ENCODE data around the gene GNG14.

The GNG14 gene

GRCh38 chr19:12655546-12655945 is 32.3 kb upstream of the GNG14 start:
- POLR2A ChIA-PET, result interaction anchor here (1.2 kb wide), 1 partner anchor 11 kb away, joined by 4 read pairs; the partner anchor contains the start of genes MAN2B1 and WDR83
- CTCF ChIA-PET, result no interaction called here

GRCh38 chr19:12656899-12657571 is 30.8 kb upstream of the GNG14 start:
- ChIA-PET POLR2A (no interaction called here), CTCF (no interaction called here)
- TF ChIP-seq SUZ12 (IDR thresholded peaks at IDR 0.05) (no peak), TARDBP (IDR thresholded peaks at IDR 0.05) (no peak), ZNF384 (IDR thresholded peaks at IDR 0.05) (no peak), LEF1 (IDR thresholded peaks at IDR 0.05; ENCODE audit: borderline replicate concordance) (no peak), PKNOX1 (IDR thresholded peaks at IDR 0.05) (no peak), FOXA1 (IDR thresholded peaks at IDR 0.05) (no peak), ARNT (IDR thresholded peaks at IDR 0.05) (no peak), CTBP1 (IDR thresholded peaks at IDR 0.05; ENCODE audit: borderline replicate concordance) (no peak), L3MBTL2 (conservative IDR thresholded peaks at IDR 0.05) (no peak), FOXM1 (IDR thresholded peaks at IDR 0.05; ENCODE audit: borderline replicate concordance) (no peak)
- DNase-seq (ENCODE audit: extremely low spot score), result peak; percentile 47

More at GRCh38 chr19:12655546-12655945, 32.3 kb upstream of the GNG14 start:
- no peak for DNase-seq (ENCODE audit: extremely low spot score)
- TF ChIP-seq CTBP1 (IDR thresholded peaks at IDR 0.05; ENCODE audit: borderline replicate concordance) (no peak), ARNT (IDR thresholded peaks at IDR 0.05) (no peak), L3MBTL2 (conservative IDR thresholded peaks at IDR 0.05) (no peak), LEF1 (IDR thresholded peaks at IDR 0.05; ENCODE audit: borderline replicate concordance) (no peak), FOXA1 (IDR thresholded peaks at IDR 0.05) (no peak), SP1 (IDR thresholded peaks at IDR 0.05) (no peak), PKNOX1 (IDR thresholded peaks at IDR 0.05) (no peak), NFRKB (IDR thresholded peaks at IDR 0.05) (no peak), FOXK2 (IDR thresholded peaks at IDR 0.05) (no peak), FOXM1 (IDR thresholded peaks at IDR 0.05; ENCODE audit: borderline replicate concordance) (no peak), SUZ12 (IDR thresholded peaks at IDR 0.05) (no peak), BHLHE40 (IDR thresholded peaks at IDR 0.05; ENCODE audit: borderline replicate concordance) (no peak), HDGF (IDR thresholded peaks at IDR 0.05; ENCODE audit: borderline replicate concordance) (no peak), ZNF384 (IDR thresholded peaks at IDR 0.05) (no peak), ELF4 (IDR thresholded peaks at IDR 0.05) (no peak), TARDBP (IDR thresholded peaks at IDR 0.05) (no peak)

- TF ChIP-seq NFRKB (IDR thresholded peaks at IDR 0.05), result no peak
- CTCF ChIA-PET, result no interaction called here
- DNase-seq (ENCODE audit: extremely low spot score), result no peak
- POLR2A ChIA-PET, result no interaction called here
Observed at GRCh38 chr19:12657966-12658365, 29.8 kb upstream of the GNG14 start.

GRCh38 chr19:12660980-12661379 is 26.8 kb upstream of the GNG14 start:
- no peak for DNase-seq (ENCODE audit: extremely low spot score)
- ChIA-PET POLR2A (no interaction called here), CTCF (no interaction called here)
- TF ChIP-seq BHLHE40 (IDR thresholded peaks at IDR 0.05; ENCODE audit: borderline replicate concordance) (no peak), LEF1 (IDR thresholded peaks at IDR 0.05; ENCODE audit: borderline replicate concordance) (no peak), PKNOX1 (IDR thresholded peaks at IDR 0.05) (no peak), FOXA1 (IDR thresholded peaks at IDR 0.05) (no peak), ELF4 (IDR thresholded peaks at IDR 0.05) (no peak), SUZ12 (IDR thresholded peaks at IDR 0.05) (no peak), SP1 (IDR thresholded peaks at IDR 0.05) (no peak), FOXM1 (IDR thresholded peaks at IDR 0.05; ENCODE audit: borderline replicate concordance) (no peak), FOXK2 (IDR thresholded peaks at IDR 0.05) (no peak), CTBP1 (IDR thresholded peaks at IDR 0.05; ENCODE audit: borderline replicate concordance) (no peak), L3MBTL2 (conservative IDR thresholded peaks at IDR 0.05) (no peak), HDGF (IDR thresholded peaks at IDR 0.05; ENCODE audit: borderline replicate concordance) (no peak), ZNF384 (IDR thresholded peaks at IDR 0.05) (no peak), ARNT (IDR thresholded peaks at IDR 0.05) (no peak), NFRKB (IDR thresholded peaks at IDR 0.05) (no peak), TARDBP (IDR thresholded peaks at IDR 0.05) (no peak)

GRCh38 chr19:12664406-12665280 is 23.2 kb upstream of the GNG14 start:
- ChIA-PET POLR2A (interaction anchor here (0.6 kb wide), 1 partner anchor 54 kb away, joined by 3 read pairs; the partner anchor contains the start of genes ZNF490 and ZNF791), CTCF (no interaction called here)
- DNase-seq (ENCODE audit: extremely low spot score), result peak; percentile 51
- TF ChIP-seq CTBP1 (IDR thresholded peaks at IDR 0.05; ENCODE audit: borderline replicate concordance) (no peak), FOXA1 (IDR thresholded peaks at IDR 0.05) (no peak), PKNOX1 (IDR thresholded peaks at IDR 0.05) (no peak), ELF4 (IDR thresholded peaks at IDR 0.05) (no peak), NFRKB (IDR thresholded peaks at IDR 0.05) (no peak), TARDBP (IDR thresholded peaks at IDR 0.05) (no peak), ZNF384 (IDR thresholded peaks at IDR 0.05) (no peak), L3MBTL2 (conservative IDR thresholded peaks at IDR 0.05) (no peak)

Measured in HEK293T (cell line).